ENCODE measurements around the gene SHPK. TPM values are rescaled to one million over a fixed set of nuclear protein-coding genes. Genes with fewer than 3 reads are reported as not detected.

SHPK gene
- total RNA-seq, 4 donors from 2014 or later = 9.4 to 25.5 (median 12.1) TPM

- ATAC-seq (ENCODE audit: low FRiP score) (no peak), DNase-seq (ENCODE audit: low spot score) (no peak)
- TF ChIP-seq CTCF (IDR thresholded peaks at IDR 0.05) = no peak
Measured at GRCh38 chr17:3598078-3598477, 38.0 kb downstream of the SHPK start.

- TF ChIP-seq CTCF (IDR thresholded peaks at IDR 0.05) = no peak
Measured at GRCh38 chr17:3596804-3597464, 39.1 kb downstream of the SHPK start.

GRCh38 chr17:3594976-3595375, 41.1 kb downstream of the SHPK start:
- no peak for ATAC-seq (ENCODE audit: low FRiP score)
- no peak for TF ChIP-seq CTCF (IDR thresholded peaks at IDR 0.05)
- no peak for DNase-seq (ENCODE audit: low spot score)

More at GRCh38 chr17:3596804-3597464, 39.1 kb downstream of the SHPK start:
- no peak for DNase-seq (ENCODE audit: low spot score)
- ATAC-seq (ENCODE audit: low FRiP score) = no peak

GRCh38 chr17:3594051-3594800, 41.8 kb downstream of the SHPK start:
- ATAC-seq (ENCODE audit: low FRiP score) = no peak
- no peak for DNase-seq (ENCODE audit: low spot score)
- TF ChIP-seq CTCF (IDR thresholded peaks at IDR 0.05) = no peak

- ATAC-seq (ENCODE audit: low FRiP score) (no peak), DNase-seq (ENCODE audit: low spot score) (no peak)
- no peak for TF ChIP-seq CTCF (IDR thresholded peaks at IDR 0.05)
Measured at GRCh38 chr17:3593384-3593783, 42.7 kb downstream of the SHPK start.

- no peak for TF ChIP-seq CTCF (IDR thresholded peaks at IDR 0.05)
- no peak for ATAC-seq (ENCODE audit: low FRiP score)
- no peak for DNase-seq (ENCODE audit: low spot score)
Measured at GRCh38 chr17:3592216-3592860, 43.7 kb downstream of the SHPK start.
